GM19328 (cell line): ENCODE data around the gene AVPR1A.
A peak's percentile ranks its signal among the peaks of the same experiment; 100 is the strongest.
"Not testable (repeated sequence)": the region's sequence is repeated elsewhere in the genome, so short reads cannot be mapped to it uniquely, and the experiment has no call there.

Source experiments
- ATAC-seq: cut with Tn5 transposase; IDR thresholded peaks from one replicate; pipeline ENCODE4 v1.9.1; 2021; ENCODE audit warnings: mild to moderate bottlenecking, moderate library complexity; ENCODE audit not compliant: unreplicated experiment

AVPR1A gene

GRCh38 chr12:63150713-63151622, at the start of gene AVPR1A:
Gene AVPR1A (minus strand): TSS chr12:63151201. CDS start chr12:63150836, 365 bp downstream.
- ATAC-seq: no peak

GRCh38 chr12:63196168-63196567, 45.2 kb upstream of the AVPR1A start:
- no peak for ATAC-seq

GRCh38 chr12:63179224-63179623, 28.2 kb upstream of the AVPR1A start:
- no peak for ATAC-seq

- ATAC-seq: no peak
Measured at GRCh38 chr12:63170321-63170720, 19.3 kb upstream of the AVPR1A start.

GRCh38 chr12:63167741-63168140, 16.7 kb upstream of the AVPR1A start:
- ATAC-seq: not testable (repeated sequence)

DNA sequence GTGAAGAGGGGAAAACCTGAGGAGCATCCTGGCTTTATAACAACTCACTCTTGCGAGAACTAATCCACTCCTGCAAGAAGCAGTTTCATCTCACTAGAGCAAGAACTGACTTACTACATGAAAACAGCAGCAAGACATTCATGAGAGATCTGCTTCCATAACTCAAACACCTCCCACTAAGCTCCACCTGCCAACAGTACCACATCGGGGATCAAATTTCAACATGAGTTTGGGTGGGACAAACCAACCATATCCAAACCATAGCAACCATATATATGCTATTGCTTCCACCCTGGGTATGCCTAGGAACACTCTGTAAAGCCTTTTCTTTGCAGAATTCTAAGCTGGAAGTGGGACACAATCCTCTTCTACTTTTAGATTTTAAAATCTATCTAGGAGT, 13.9 kb upstream of the AVPR1A start:
- no peak for ATAC-seq

DNA sequence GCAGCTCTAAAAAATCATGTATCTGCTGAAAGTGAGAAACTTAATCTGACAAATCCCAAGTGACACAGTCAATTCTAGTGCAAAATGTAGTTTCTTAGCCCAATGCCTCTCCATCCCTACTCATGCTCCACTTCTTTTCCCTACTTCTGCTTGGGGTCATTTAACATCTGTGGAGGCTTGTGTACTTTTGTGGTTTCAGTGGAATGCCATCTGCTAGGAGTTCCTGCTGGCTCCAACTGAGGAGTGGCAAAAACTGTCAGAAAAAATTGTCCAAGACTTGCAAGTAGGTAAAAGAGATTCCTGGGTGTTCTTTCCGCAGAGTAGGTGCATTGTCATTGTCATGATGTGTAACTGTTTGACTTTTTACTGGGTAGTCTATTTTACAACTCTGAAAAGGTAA, 12.5 kb upstream of the AVPR1A start:
- ATAC-seq: no peak

DNA sequence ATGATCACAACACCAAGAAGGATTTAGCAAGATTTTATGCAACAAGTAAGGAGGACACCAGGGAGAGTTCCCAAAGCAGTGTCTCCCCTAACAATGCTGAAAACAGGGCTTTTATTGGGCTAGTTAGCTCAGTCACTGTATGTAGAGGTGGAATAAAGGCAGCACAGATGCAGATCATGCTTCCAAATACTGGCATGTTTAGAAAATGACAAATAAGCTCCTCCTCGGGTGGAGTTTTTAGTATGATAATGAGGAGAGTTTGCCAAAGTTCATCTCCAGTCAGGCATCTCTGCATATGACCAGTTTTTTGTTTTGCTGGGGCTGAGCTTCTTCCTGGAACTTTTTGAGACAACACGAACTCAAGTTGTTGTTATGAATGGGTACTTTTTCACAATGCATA, 4.4 kb upstream of the AVPR1A start:
- no peak for ATAC-seq

GRCh38 chr12:63154560-63154959, 3.6 kb upstream of the AVPR1A start:
- no peak for ATAC-seq

- no peak for ATAC-seq
Measured at GRCh38 chr12:63152321-63152700, 1.3 kb upstream of the AVPR1A start.

DNA sequence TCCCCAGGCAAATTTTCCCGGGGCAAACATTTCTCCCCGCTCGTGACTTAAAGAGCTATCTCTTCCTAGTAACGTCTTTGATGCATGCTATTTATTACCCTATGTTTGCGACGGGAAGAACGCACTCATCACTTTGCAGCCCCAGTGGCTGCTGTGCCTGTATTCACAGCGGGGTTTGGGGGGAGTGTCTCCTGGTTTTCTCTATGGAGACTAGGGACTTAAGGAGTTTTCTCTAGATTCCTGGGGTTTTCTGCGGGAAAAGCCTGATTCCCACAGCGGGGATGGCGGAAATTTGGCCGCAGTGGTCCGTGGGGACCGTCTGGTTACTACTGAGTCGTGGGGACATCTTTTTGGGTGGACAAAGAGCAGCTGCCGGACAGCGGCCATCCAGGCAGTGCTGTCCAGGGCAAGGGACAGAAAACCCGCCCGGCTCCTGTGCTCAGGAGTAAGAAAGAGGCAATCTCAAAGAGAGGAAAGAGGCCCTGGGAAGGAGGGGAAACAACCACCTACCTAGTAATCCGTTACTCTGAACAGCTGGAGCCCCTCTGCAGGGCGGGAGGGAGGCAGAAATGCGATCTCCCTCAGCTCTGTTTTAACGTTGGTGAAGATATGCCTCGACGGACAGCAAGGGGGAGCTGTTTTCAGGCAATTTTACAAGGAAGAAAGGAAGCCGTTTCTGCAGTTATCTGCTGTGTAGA, 771 bp upstream of the AVPR1A start:
- peak; percentile 62 for ATAC-seq

DNA sequence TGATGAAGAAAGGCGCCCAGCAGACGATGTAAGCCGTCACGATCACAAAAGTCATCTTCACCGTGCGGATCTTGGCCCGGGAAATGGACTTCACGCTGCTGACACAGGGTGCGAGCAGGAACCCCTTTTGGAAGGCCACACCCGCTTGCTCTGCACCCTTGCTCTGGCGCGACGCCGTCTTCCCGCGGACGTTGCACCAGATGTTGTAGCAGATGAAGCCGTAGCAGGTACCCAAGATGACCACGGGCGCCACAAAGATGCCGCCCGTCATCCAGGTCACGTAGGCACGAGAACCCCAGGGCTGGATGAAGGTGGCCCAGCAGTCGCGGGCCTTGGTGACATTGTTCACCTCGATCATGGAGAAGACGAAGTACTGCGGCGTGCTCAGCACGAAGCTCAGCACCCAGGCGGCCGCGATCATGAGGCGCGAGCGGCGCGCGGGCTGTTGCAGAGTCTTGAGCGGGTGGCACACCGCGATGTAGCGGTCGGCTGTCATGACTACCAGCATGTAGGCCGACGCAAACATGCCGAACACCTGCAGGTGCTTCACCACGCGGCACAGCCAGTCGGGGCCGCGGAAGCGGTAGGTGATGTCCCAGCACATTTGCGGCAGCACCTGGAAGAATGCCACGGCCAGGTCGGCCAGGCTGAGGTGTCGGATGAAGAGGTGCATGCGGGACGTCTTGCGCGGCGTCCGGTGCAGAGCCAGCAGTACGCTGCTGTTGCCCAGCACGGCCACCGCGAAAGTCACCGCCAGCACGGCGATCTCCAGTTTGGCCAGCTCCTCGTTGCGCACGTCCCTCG, 890 bp downstream of the AVPR1A start:
- no peak for ATAC-seq

DNA sequence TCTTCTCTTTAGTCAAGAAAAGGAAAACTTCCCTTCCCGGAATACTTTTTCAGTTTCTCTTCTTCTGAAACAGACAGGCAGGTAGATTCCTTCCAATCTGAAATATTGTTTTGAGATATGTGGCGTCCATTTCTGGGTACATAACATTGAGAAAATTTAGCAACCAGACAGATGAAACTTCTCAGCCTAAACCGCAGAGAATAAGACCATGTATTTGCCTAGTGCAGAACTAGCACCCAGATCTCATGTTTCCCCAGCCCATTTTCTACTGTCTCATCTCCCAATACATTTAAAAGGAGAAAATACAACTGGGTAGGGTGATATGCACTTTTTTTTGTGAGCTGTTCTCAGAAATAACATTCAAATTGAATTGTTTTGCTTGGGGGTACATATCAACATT, 6.4 kb downstream of the AVPR1A start:
- ATAC-seq: no peak

DNA sequence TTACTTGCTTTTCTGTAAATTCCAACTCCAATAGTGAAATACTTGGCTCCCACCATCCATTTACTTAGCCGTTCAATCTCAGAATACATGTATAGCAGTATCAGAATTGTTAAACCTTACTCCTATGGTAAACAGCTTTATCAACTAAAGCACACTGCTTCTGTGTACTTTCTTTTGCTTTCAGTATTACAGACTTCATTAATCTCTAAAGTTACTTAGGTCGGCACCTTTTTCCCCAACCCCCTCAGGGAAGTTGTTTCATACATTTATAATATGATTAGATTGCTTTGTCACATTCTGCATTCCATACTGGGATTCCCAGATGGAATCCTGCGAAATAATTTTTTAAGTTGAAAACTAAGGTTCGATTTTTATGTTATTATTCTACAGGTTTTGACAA, 12.5 kb downstream of the AVPR1A start:
- no peak for ATAC-seq

DNA sequence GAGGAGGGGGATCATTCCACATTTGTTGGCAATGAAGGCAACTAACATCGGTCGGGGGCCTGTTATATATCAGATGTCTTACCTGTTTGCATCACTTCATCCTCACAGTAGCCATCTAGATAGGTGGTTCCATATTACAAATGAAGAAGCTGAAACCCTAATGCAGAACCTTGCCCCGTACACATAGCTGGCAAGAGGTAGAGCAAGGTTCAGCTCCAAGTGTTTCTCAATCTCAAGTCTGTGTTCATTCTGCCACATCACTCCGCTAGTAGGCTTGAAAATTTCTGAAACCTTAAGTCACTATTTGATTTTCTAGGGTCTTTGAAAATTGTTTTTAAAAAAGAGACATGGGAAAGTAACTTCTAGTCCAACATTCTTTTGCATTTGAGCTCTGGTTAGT, 17.0 kb downstream of the AVPR1A start:
- no peak for ATAC-seq

- ATAC-seq: no peak
Measured at GRCh38 chr12:63132201-63132600, 18.8 kb downstream of the AVPR1A start.

- ATAC-seq: no peak
Measured at GRCh38 chr12:63129927-63130326, 21.1 kb downstream of the AVPR1A start.

- no peak for ATAC-seq
Measured at GRCh38 chr12:63124778-63125177, 26.2 kb downstream of the AVPR1A start.

DNA sequence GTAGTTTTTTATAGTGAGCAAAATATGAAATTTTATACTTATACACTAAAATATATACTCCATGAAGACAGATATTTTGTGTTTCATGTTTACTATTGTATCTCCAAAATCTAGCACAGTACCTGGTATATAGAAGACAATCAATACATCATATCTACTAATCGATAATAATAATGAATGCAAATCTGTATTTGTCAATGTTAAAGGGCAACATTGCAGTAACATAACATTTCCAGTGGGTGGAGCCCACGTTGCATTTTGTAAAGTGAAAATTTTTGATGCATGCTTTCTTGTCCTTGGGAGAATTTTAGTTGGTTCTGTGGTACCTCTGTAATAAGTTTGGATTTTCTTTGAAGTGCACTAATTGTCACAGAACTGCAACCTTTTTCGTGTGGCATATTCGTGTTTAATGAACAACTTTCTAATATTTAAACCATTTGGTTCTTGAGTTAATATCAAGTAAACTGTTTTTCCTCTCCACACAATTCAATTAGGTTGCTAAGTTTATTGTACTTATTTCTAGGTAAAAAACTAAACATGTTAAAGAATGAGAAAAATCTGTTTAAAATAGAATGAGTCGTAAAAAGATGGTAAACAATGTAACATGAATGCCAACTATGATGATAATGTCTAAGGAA, 47.4 kb downstream of the AVPR1A start:
- ATAC-seq: no peak

DNA sequence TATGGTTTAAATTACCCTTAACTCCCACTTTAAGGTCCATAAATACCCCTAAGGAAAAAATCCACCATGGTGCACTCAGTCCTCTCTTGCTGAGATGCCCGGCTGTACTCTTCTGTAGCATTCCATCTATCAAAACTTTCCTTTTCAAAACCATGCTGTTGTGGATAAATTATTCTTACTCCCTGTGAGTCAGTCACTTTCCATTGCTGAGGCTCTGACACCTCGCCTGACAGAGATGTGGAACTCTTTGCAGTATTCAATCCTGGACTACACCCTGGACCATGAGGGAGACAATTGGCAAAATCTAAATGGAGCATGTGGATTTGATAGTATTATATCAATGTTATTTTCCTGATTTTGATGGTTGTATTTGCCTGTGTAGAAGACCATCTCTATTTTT, 49.1 kb downstream of the AVPR1A start:
- ATAC-seq: no peak

DNA sequence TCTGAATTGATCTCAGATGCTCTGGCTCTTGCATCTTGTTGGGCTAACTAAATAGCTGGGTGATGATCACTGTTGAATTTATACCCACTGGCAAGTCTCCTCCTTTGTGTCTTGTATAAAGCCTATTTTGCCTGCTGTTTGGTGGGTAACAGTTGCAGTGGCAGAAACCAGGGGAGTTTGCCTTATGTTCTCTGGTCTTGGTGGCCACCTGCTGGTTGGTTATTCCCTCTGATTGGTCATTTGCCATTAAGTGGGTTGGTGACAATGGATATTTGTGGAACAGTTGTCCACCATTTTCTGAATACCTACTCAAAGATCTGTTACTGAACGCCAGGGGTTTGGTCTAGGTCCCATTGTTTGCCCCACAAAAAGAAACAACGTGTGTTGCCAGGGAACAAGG, 52.1 kb downstream of the AVPR1A start:
- no peak for ATAC-seq
